Measurements from ENCODE around the gene SPATA32. TPM values are rescaled to one million over a fixed set of nuclear protein-coding genes. Genes with fewer than 3 reads are reported as not detected.
"Not testable (repeated sequence)": the region's sequence is repeated elsewhere in the genome, so short reads cannot be mapped to it uniquely, and the experiment has no call there.

SPATA32 gene
- not detected for total RNA-seq
- long read RNA-seq, donor 1 = 0 reads
- long read RNA-seq, donor 2 = 0 reads

- intact Hi-C loops (cut with DNase I) = loop anchor here in 1 of 2 donors (10.0 kb wide), 1 partner anchor 1657 kb away; no protein-coding TSS in a partner anchor
- no peak for DNase-seq (ENCODE audit: low spot score)
Observed at GRCh38 chr17:45261577-45262515, at the start of gene SPATA32. TSS of gene SPATA32 (minus strand) at chr17:45262094. CDS start at chr17:45262016, 78 bp downstream.

- DNase-seq (ENCODE audit: low spot score) = no peak
- intact Hi-C loops (cut with DNase I) = no loop called here
Observed at GRCh38 chr17:45311401-45311759, 49.5 kb upstream of the SPATA32 start.

GRCh38 chr17:45310380-45311324 lies 48.8 kb upstream of the SPATA32 start:
- intact Hi-C loops (cut with DNase I) = no loop called here
- no peak for DNase-seq (ENCODE audit: low spot score)

- no peak for DNase-seq (ENCODE audit: low spot score)
- intact Hi-C loops (cut with DNase I) = no loop called here
Observed at GRCh38 chr17:45309400-45309799, 47.5 kb upstream of the SPATA32 start.

- no peak for DNase-seq (ENCODE audit: low spot score)
Observed at GRCh38 chr17:45308840-45309239, 46.9 kb upstream of the SPATA32 start.

GRCh38 chr17:45308016-45308365 lies 46.1 kb upstream of the SPATA32 start:
- DNase-seq (ENCODE audit: low spot score) = no peak
- intact Hi-C loops (cut with DNase I) = no loop called here

More at GRCh38 chr17:45308840-45309239, 46.9 kb upstream of the SPATA32 start:
- intact Hi-C loops (cut with DNase I) = no loop called here

GRCh38 chr17:45307290-45308015 lies 45.6 kb upstream of the SPATA32 start:
- intact Hi-C loops (cut with DNase I) = no loop called here
- DNase-seq (ENCODE audit: low spot score) = no peak

- no peak for DNase-seq (ENCODE audit: low spot score)
- intact Hi-C loops (cut with DNase I) = no loop called here
Observed at GRCh38 chr17:45306623-45307022, 44.7 kb upstream of the SPATA32 start.

- intact Hi-C loops (cut with DNase I) = no loop called here
- no peak for DNase-seq (ENCODE audit: low spot score)
Observed at GRCh38 chr17:45306094-45306493, 44.2 kb upstream of the SPATA32 start.

- DNase-seq (ENCODE audit: low spot score) = no peak
- intact Hi-C loops (cut with DNase I) = no loop called here
Observed at GRCh38 chr17:45305530-45306087, 43.7 kb upstream of the SPATA32 start.

GRCh38 chr17:45302649-45303173 lies 40.8 kb upstream of the SPATA32 start:
- no peak for DNase-seq (ENCODE audit: low spot score)
- intact Hi-C loops (cut with DNase I) = no loop called here

GRCh38 chr17:45302220-45302619 lies 40.3 kb upstream of the SPATA32 start:
- intact Hi-C loops (cut with DNase I); DNase-seq (ENCODE audit: low spot score): not testable (repeated sequence)

- intact Hi-C loops (cut with DNase I) = no loop called here
- DNase-seq (ENCODE audit: low spot score) = no peak
Observed at GRCh38 chr17:45301674-45302073, 39.8 kb upstream of the SPATA32 start.

GRCh38 chr17:45300060-45300751 lies 38.3 kb upstream of the SPATA32 start:
- no peak for DNase-seq (ENCODE audit: low spot score)
- intact Hi-C loops (cut with DNase I) = no loop called here

GRCh38 chr17:45299361-45299760 lies 37.5 kb upstream of the SPATA32 start:
- intact Hi-C loops (cut with DNase I) = no loop called here
- DNase-seq (ENCODE audit: low spot score) = no peak

GRCh38 chr17:45298546-45299285 lies 36.8 kb upstream of the SPATA32 start:
- DNase-seq (ENCODE audit: low spot score) = no peak
- intact Hi-C loops (cut with DNase I) = no loop called here

GRCh38 chr17:45296833-45297124 lies 34.9 kb upstream of the SPATA32 start:
- intact Hi-C loops (cut with DNase I) = no loop called here
- DNase-seq (ENCODE audit: low spot score) = no peak

All from posterior vena cava (tissue), 2 donors.